ENCODE data around the gene PRODH2.

The PRODH2 gene

DNA sequence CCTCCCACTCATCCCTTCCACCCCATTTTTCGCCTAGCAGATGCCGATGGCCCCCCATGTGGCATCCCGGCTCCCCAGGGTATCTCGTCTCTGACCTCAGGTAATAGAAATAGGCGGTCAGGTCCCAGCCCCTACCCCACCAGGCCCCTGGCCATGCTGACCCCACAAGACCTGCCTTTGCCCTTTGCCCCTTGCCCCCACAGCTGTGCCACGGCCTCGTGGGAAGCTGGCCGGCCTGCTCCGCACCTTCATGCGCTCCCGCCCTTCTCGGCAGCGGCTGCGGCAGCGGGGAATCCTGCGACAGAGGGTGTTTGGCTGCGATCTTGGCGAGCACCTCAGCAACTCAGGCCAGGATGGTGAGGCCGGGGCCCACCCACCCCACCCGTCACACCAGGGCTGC, 31.9 kb downstream of the PRODH2 start:
- Histone ChIP-seq H3K79me2 (ENCODE audit: insufficient read depth, low read length) (no peaks in the 10 kb centered on the region), H3K9me2 (ENCODE audit: low read depth, low read length) (no peaks in the 10 kb centered on the region), H3F3A (ENCODE audit: insufficient read depth, low read length) (no peaks in the 10 kb centered on the region), H3K27me3 (ENCODE audit: insufficient read depth, low read length) (no peaks in the 10 kb centered on the region), H3K36me3 (ENCODE audit: insufficient read depth, low read length) (peaks cover 15% of the 10 kb centered on the region), H3K9ac (ENCODE audit: low read length) (no peak overlapping the region), H3K4me2 (ENCODE audit: low read length) (no peak overlapping the region), H3K27ac (ENCODE audit: low read depth, low read length, poor library complexity, severe bottlenecking) (no peak overlapping the region), H3K9me3 (ENCODE audit: low read length) (no peaks in the 10 kb centered on the region), H4K20me1 (ENCODE audit: insufficient read depth, low read length) (no peaks in the 10 kb centered on the region), H3K4me1 (ENCODE audit: insufficient read depth, low read length, severe bottlenecking) (peaks cover 10% of the 10 kb centered on the region), H2AFZ (ENCODE audit: low read length) (no peak overlapping the region), H3K4me3 (ENCODE audit: low read depth, low read length, poor library complexity, severe bottlenecking) (no peak overlapping the region)
- TF ChIP-seq EZH2 (IDR thresholded peaks at IDR 0.05; ENCODE audit: borderline replicate concordance, low read length): no peak
- TF ChIP-seq, protein P1, sequence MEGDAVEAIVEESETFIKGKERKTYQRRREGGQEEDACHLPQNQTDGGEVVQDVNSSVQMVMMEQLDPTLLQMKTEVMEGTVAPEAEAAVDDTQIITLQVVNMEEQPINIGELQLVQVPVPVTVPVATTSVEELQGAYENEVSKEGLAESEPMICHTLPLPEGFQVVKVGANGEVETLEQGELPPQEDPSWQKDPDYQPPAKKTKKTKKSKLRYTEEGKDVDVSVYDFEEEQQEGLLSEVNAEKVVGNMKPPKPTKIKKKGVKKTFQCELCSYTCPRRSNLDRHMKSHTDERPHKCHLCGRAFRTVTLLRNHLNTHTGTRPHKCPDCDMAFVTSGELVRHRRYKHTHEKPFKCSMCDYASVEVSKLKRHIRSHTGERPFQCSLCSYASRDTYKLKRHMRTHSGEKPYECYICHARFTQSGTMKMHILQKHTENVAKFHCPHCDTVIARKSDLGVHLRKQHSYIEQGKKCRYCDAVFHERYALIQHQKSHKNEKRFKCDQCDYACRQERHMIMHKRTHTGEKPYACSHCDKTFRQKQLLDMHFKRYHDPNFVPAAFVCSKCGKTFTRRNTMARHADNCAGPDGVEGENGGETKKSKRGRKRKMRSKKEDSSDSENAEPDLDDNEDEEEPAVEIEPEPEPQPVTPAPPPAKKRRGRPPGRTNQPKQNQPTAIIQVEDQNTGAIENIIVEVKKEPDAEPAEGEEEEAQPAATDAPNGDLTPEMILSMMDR (IDR thresholded peaks at IDR 0.05; ENCODE audit: low read length): no peak

DNA sequence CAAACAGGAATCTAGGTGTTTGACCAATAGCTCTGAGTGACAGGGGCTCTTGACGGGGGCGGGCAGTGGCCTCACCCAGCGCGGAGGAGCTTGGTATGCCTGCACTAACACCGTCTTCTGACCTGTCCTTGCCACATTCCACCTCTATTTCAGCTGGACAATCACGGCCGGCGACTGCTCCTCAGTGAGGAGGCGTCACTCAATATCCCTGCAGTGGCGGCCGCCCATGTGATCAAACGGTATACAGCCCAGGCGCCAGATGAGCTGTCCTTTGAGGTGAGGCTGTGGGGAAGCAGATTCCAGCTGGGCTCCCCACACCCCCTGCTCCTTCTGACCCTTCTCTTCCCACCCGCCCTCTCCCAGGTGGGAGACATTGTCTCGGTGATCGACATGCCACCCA, 32.6 kb downstream of the PRODH2 start:
- peaks cover 10% of the 10 kb centered on the region for H3K4me1 ChIP-seq (ENCODE audit: insufficient read depth, low read length, severe bottlenecking)
- H3K36me3 ChIP-seq (ENCODE audit: insufficient read depth, low read length): peaks cover 15% of the 10 kb centered on the region
- H4K20me1 ChIP-seq (ENCODE audit: insufficient read depth, low read length): no peaks in the 10 kb centered on the region
- H3K9me2 ChIP-seq (ENCODE audit: low read depth, low read length): no peaks in the 10 kb centered on the region
- no peak overlapping the region for H3K4me2 ChIP-seq (ENCODE audit: low read length)
- H2AFZ ChIP-seq (ENCODE audit: low read length): no peak overlapping the region
- no peaks in the 10 kb centered on the region for H3K27me3 ChIP-seq (ENCODE audit: insufficient read depth, low read length)
- H3K79me2 ChIP-seq (ENCODE audit: insufficient read depth, low read length): no peaks in the 10 kb centered on the region
- H3K27ac ChIP-seq (ENCODE audit: low read depth, low read length, poor library complexity, severe bottlenecking): no peak overlapping the region
- H3K9me3 ChIP-seq (ENCODE audit: low read length): no peaks in the 10 kb centered on the region
- no peak overlapping the region for H3K4me3 ChIP-seq (ENCODE audit: low read depth, low read length, poor library complexity, severe bottlenecking)
- no peak for TF ChIP-seq EZH2 (IDR thresholded peaks at IDR 0.05; ENCODE audit: borderline replicate concordance, low read length)
- TF ChIP-seq, protein P1 (IDR thresholded peaks at IDR 0.05; ENCODE audit: low read length): no peak
- H3F3A ChIP-seq (ENCODE audit: insufficient read depth, low read length): no peaks in the 10 kb centered on the region
- H3K9ac ChIP-seq (ENCODE audit: low read length): no peak overlapping the region

DNA sequence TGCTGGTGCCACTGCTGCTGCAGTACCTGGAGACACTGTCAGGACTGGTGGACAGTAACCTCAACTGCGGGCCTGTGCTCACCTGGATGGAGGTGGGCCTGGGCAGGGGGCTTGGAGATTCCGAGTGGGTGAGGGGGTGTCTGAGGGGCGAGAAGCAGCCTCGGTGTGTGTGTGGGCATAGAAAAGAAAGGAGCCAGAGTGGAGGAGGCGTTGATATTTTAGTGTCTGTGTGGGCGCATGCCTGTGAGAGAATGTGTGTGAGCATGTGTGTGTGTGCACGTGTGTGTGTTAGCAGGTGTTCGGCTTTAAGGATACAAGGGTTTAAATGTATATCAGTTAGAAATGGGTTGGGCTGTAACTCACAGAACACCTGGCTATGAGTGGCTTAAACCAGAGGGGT, 33.6 kb downstream of the PRODH2 start:
- H3K79me2 ChIP-seq (ENCODE audit: insufficient read depth, low read length): no peaks in the 10 kb centered on the region
- H3K4me3 ChIP-seq (ENCODE audit: low read depth, low read length, poor library complexity, severe bottlenecking): no peak overlapping the region
- no peaks in the 10 kb centered on the region for H3K9me2 ChIP-seq (ENCODE audit: low read depth, low read length)
- no peak overlapping the region for H2AFZ ChIP-seq (ENCODE audit: low read length)
- H3K9me3 ChIP-seq (ENCODE audit: low read length): no peaks in the 10 kb centered on the region
- H3K36me3 ChIP-seq (ENCODE audit: insufficient read depth, low read length): peaks cover 15% of the 10 kb centered on the region; the same call in 1 of the 2 replicates
- no peak overlapping the region for H3K27ac ChIP-seq (ENCODE audit: low read depth, low read length, poor library complexity, severe bottlenecking)
- H3K4me1 ChIP-seq (ENCODE audit: insufficient read depth, low read length, severe bottlenecking): peaks cover 19% of the 10 kb centered on the region
- no peak overlapping the region for H3K9ac ChIP-seq (ENCODE audit: low read length)
- no peaks in the 10 kb centered on the region for H4K20me1 ChIP-seq (ENCODE audit: insufficient read depth, low read length)
- TF ChIP-seq EZH2 (IDR thresholded peaks at IDR 0.05; ENCODE audit: borderline replicate concordance, low read length): no peak
- TF ChIP-seq, protein P1 (IDR thresholded peaks at IDR 0.05; ENCODE audit: low read length): no peak
- H3K4me2 ChIP-seq (ENCODE audit: low read length): no peak overlapping the region
- no peaks in the 10 kb centered on the region for H3K27me3 ChIP-seq (ENCODE audit: insufficient read depth, low read length)
- no peaks in the 10 kb centered on the region for H3F3A ChIP-seq (ENCODE audit: insufficient read depth, low read length)

All from OCI-LY1 (cell line).